Measurements from ENCODE around the gene DNAH3.
"Not testable (repeated sequence)": the region's sequence is repeated elsewhere in the genome, so short reads cannot be mapped to it uniquely, and the experiment has no call there.

DNAH3 gene

DNA sequence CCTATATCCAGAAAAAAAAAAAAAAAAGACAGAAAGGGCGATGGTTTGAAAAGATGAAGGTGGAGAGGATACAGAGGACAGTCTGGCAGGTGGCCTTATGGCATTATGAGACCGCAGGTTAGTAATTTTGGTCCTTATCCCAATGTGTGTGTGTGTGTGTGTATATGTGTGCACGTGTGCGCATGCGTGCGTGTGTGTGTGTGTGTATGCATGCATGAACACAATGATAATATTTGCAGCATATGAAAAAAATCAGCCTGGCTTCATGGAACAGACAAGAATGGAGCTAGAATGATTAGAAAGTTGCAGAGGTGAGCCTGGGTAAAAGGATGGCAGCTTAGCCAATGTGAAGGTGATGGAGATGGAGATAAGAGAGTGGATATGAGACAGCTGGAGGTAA, 166.6 kb downstream of the DNAH3 start:
- no peak for DNase-seq

DNA sequence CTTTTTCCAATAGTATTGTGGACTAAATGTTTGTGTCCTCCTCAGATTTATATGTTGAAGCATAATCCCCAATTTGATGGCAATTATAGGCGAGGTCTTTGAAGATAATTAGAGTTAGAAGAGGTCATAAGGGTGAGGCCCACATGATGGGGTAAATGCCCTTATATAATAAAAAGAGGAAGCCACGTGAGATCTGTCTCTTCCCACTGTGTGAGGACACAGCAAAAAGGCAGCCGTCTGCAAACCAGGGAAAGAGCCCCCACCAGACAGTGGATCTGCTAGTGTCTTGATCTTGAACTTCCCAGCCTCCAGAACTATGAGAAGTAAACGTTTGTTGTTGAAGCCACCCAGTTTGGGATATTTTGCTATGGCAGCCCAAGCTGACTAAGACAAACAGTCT, 174.1 kb downstream of the DNAH3 start:
- DNase-seq = no peak

DNA sequence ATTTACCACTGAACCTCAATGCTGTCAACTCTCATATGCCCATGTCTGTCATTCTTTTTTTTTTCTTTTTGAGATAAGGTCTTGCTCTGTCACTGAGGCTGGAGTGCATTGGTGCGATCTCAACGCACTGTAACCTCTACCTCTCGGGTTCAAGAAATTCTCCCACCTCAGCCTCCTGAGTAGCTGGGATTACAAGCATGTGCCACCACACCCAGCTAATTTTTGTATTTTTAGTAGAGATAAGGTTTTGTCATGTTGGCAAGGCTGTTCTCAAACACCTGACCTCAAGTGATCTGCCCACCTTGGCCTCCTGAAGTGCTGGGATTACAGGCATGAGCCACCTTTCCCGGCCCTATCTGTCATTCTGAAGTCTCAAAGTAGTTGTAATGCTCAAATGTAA, 177.4 kb downstream of the DNAH3 start:
- DNase-seq = not testable (repeated sequence)

DNA sequence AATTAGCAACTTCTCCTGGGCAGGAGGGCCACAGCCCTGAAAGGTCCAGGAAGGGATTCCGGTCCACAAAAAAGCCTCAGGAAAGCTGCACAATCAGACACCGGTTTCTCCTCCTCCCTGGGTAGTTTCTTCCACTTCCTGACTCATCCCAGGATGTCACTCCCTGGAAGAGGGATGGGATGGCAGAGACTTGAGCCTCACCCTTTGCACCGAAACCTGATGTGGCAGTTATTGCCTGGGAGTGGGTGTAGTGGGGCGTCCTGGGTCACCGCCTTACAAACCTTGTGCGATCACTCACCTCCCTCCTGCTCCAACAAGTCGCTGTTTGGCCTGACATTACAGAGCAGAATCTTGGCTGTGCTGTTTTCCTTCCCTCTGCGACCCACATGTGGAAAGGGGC, 179.2 kb downstream of the DNAH3 start:
- DNase-seq = no peak

DNA sequence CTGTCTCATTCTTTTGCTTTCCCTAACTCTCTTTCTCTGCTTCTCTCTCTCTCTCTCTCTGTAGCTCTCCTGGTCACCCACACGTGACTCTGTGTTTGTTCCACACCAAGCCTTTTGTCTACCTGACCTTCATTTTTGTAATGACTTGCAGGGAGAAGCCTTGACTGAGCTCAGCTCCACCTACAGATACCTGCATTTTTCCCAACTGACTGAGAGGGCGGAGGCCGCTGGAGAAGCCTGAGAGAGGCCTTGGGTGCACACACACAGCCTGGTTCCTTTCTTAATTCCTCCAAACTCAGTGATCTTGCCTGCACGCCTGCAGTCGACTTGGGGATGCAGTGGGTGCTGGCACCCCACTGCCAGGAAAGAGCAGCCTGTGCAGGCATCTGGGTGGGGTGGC, 181.3 kb downstream of the DNAH3 start:
- no peak for DNase-seq

DNA sequence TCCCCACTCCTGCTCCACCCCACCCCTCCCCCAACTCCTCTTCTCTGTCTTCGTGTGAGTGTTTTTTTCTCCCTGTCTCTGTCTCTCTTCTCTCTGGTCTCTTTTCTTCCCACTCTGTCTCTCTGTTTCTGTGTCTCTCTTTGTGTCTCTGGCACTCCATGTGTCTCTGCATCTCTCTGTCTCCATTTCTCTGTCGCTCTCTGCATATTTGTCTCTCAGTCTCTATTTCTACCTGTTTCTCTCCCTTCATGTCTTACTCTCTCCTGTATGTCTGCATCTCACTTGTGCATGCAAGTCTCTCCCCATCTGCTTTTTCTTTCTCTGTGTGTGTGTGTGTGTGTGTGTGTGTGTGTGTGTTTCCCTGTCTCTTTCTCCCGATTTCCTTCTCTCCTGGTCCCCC, 181.9 kb downstream of the DNAH3 start:
- no peak for DNase-seq

DNA sequence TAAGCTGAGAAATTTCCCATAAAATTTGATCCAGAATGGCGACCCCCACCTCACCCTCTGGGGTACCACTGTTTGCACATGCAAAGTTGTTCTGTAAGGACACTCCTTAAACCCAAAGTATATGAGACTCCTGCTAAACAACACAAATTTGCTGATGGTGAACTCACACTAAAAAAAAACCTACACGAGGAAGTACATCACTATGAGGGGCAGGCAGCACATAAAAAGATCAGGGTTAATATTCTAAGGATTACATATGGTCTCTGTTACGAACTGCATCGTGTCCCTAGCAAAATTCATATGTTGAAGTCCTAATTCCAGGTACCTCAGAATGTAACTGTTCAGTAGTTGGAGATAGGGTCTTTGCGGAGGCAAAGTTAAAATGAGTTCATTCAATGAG, 189.7 kb downstream of the DNAH3 start:
- no peak for DNase-seq

DNA sequence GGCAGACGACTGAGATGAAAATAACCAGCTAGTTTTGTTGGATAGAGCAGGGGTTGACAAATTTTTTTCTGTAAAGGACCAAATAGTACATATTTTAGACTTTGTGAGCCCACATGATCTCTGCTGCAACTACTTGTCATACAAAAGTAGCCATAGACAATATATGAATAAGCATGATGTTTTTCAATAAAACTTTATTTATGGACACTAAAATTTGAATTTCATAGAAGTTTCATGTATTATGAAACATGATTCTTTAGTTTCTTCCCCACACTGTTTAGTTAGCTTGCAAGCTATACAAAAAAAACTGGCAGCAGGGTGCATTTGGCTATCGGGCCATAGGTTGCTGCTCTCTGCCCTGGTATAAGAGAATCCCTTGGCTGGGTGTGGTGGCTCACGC, 193.5 kb downstream of the DNAH3 start:
- no peak for DNase-seq

DNA sequence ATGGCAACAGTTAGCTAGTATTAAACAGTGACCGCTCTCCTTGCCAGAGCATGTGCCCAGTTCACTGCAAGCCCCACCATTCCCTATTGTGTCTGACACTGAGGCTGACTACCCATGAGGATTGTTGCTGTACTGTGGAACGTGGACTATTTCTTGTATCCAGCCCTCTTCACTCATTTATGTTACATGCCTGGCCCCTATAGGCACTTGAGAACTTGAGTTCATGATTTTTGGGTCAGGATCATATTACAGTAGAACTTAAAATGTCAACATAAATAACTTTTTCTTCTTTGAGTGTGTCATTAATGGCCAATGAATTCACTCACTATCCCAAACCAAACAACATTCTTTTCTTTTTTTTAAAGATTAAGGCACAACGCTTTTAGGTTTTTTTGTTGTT, 194.3 kb downstream of the DNAH3 start:
- no peak for DNase-seq

DNA sequence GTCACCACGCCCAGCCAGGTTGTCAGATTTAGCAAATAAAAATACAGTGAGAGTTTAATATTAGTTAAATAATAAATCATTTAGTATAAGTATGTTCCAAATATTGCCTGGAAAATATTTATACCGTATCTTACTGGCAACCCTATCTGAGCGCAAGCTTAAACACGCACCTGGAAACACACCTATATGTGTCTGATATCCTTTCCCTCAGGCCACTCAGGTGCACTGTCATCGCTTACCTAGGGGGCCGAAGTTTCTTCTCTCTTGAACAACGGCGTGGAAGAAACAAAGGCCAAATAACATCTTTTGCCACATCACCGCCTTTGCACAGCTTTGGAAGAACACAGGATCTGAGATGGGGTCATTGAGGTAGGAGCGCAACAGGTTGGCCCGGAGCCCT, 196.1 kb downstream of the DNAH3 start:
- DNase-seq = no peak

DNA sequence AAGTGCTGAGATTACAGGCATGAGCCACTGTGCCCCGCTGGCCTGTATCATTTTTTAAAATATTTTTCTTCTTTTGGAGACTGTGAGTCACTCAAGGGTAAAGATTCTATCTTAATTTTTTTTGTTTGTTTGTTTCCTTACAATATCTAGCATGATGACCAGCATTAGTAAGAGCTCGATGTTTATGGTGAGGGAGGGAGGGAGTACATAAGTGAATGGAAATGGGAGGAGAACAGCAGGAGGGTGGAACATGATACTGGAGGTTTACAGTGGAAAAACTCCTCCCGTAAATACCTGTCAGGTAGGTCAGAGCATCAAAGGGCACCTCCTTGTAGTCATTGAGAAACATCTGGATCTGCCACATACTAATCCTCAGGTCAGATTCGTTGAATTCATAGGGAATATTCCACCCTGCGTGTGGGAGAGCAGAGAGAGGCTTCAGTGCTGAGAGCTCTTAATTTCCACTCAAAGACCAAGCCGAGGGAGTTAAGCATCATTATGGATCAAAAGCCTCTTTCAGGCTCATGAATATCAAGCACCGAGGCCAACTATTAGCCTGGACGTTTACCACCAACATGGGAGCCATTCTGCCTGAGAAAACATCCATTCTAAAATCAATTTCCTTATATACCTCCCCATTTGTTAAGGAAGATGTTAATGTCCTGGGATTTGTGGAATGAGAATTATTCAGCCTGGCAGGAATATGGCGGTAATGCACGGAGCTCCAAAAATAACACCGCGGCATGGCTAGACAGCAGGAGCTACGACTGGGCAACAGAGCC, 198.3 kb downstream of the DNAH3 start:
- DNase-seq = no peak

DNA sequence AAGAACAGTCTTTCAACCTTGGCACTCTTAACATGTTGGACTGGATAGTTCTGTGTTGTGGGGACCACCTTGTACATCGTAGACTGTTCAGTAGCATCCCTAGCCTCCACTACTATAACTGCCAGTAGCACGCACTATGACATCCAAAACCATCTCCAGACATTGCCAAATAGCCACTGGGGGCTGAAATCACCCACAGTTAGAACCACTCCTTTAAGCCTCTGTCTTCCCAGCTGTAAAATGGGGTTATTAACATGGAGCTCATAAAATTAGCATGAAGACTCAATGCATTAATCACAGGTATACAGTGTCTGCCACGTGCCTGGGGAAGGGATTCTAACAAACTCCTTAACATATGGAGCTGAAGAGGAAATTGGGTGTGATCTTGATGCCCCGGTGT, 200.4 kb downstream of the DNAH3 start:
- no peak for DNase-seq

DNA sequence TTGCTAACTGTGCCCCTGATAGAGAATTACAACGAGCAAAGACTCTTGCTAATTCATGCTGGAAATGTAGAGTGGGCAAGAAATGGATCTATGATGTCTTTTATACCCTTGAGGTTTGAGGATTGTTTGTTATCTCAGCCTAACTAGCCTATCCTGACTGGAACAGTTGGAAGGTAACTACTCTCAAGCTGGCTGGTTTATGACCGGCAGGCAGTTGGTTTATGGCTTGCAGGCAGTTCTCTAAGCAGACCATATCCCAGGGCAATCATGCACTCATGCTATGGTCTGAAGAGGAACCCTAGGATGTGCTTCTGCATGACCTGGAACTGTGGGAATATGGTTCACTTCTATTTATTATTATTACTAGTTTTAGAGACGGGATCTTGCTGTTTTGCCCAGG, 201.0 kb downstream of the DNAH3 start:
- DNase-seq = no peak

DNA sequence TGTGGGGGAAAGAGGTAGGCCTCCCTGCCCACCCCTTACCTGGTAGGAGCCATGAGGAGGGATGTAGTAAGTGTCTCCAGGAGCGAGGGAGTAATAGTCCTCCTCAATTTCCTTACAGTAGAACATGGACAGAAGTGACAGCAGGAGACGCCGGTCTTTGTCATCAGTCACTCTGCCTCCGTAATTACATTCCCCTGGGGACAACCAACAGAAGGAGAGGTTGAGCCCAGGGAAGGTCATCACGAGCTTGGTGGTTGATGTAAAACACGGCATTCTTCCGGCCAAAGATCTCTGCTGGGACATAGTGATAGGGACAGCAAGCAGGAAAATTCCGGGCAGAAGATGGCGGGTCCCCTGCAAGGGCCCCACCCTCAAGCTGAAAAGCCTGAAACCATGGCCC, 202.2 kb downstream of the DNAH3 start:
- no peak for DNase-seq

DNA sequence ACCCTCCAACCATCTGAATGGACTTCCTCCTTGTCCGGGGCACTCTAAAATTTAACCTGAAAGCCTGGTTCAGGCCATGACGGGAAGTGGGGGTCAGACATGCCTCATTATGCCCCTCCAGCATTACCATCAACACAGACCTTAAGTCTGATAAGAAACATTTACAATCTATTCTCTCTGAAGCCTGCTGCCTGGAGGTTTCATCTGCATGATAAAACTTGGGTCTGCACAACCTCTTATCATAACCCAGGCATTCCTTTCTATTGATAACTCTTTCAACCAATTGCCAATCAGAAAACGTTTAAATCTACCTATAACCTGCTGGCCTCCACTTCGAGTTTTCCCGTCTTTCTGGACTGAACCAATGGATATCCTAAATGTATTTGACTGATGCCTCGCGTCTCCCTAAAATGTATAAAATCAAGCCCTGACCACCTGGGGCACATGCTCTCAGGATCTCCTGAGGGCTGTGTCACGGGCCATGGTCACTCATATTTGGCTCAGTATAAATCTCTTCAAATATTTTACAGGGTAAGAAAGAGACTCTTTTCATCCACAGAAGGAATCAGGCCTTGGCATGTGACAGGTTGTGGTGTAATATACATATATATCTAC, 204.5 kb downstream of the DNAH3 start:
- DNase-seq = no peak

DNA sequence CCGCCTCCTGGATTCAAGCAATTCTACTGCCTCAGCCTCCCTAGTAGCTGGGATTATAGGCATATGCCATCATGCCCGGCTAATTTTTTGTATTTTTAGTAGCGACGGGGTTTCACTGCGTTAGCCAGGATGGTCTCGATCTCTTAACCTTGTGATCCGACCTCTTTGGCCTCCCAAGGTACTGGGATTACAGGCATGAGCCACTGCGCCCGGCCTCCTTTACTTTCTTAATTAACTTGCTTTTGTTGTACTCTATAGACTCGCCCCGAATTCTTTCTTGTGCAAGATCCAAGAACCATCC, 205.1 kb downstream of the DNAH3 start:
- DNase-seq = not testable (repeated sequence)

DNA sequence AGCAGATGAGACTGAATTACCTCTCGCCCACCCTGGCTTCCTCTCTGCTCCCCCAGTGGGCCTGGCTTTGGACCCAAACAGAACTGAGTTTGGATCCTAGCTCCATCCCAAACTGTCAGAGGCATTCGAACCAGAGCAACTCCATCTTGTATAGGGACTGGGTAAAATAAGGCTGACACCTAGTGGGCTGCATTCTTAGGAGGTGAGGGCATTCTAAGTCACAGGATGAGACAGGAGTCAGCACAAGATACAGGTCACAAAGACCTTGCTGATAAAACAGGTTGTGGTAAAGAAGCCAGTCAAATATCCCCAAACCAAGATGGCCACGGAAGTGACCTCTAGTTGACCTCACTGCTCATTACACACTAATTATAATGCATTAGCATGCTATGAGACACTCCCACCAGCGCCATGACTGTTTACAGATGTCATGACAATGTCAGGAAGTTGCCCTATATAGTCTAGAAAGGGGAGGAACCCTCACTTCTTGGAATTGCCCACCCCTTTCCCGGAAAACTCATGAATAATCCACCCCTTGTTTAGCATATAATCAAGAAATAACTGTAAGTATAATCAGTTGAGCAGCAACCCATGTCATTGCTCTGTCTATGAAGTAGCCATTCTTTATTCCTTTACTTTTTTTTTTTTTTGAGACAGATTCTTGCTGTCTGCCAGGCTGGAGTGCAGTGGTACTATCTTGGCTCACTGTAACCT, 205.6 kb downstream of the DNAH3 start:
- no peak for DNase-seq

DNA sequence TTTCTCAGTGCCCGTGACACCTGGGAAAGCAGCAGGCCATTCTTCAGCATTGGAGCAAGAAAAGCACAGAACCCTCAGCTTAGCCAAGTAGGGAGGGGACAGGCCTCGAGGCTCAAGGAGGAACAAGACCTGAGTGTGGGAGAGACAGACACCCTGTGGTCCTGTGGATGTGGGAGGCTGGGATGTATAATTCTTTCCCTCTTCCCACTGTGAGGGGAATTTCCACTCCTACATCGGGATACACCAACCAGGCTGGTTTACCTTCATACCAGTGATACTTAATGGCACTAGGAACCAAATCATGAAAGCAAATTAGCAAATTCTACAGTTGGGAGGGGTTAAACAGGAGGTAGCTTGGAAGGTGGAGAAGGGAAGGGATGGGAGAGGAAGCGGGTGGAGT, 208.4 kb downstream of the DNAH3 start:
- DNase-seq = no peak

DNA sequence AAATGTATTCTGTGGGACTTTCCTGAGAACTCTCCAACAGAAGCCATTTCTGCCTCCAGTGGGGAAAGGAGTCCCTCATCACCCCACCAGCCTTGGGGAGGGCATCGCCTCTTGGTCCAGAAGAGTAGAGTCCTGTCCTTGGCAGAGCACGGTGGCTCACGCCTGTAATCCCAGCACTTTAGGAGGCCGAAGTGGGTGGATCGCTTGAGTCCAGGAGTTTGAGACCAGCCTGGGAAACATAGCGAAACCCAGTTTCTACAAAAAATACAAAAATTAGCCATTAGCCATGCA, 209.1 kb downstream of the DNAH3 start:
- DNase-seq = no peak

DNA sequence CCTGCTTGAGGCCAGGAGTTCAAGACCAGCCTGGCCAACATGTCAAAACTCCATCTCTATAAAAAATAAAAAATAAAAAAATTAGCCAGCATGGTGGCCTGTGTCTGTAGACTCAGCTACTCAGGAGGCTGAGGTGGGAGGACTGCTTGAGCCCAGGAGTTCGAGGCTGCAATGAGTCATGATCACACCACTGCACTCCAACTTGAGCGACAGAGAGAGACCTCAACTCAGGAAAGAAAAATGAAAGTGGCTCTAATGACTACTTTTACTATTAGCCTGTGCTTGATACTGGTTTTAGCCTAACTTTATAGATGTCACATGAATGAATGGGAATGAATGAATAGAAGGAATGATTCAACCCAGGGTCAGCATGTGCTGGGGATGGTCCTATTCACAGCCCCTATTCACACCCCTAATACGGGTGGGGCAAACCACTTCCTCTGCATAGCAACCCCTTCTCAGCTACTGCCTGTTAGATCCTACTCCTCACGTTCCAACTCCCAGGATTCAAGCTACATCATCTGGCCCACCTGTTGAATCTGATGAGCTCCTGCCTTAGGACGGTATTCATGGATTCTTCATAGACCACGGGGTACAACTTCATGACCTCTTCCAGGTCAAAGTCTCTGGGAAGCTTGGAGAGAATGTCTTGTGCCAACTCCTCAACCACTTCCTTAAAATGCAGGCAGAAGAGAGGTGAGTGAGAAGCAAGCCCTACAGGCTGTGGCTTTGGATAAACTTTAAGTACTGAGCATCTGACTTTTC, 209.6 kb downstream of the DNAH3 start:
- DNase-seq = no peak

DNA sequence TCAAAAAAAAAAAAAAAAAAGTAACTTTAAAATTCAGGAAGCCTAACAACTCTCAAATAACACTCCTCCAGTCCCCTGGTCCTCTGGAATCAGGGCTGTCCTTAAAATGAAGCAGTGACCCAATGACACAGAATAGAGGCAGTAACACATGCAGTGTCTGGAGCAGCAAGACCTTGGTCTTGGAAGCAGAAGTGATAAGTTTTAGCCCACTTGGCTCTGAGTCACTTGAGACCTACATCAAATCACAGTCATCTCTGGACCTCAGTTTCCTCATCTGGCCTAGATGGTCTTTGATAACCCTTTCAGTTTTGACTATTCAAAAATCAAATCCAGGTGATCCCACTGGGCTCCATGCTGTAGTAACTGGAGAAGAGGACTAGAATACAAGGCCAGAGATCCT, 211.0 kb downstream of the DNAH3 start:
- no peak for DNase-seq

DNA sequence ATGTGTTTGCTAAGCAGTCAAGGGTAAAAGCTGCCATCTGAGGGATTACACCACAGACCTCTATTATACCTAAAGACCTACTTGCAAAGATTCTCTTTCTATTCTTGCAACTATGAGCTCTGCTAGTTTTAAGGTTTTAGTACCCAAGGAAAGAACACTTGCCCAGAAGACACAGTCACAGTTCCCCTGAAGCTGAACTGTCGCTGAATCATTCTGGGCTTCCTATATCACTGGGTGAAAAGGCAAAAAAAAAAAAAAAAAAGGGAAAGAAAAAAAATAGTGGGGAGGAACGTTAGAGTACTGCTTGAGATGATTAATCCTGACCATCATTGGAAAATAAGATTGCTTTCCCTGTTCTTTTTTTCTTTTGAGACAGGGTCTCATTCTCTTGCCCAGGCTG, 212.2 kb downstream of the DNAH3 start:
- no peak for DNase-seq

DNA sequence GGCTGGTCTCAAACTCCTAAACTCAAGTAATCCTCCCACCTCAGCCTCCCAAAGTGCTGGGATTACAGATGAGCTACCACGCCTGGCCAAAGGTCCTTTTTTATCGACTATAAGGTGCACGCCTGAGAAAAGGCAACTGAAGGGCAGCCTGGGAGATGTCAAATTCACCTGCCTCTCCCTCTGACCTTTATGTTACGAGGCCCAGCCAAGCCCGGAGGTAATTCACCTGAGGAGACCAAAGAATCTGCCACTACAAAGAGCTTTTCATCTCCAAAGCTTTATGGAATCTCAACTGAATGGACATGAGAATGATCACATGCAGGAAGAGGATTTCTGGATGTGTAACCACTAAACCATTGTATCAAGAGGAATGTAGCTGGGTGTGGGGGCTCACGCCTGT, 212.9 kb downstream of the DNAH3 start:
- no peak for DNase-seq

DNA sequence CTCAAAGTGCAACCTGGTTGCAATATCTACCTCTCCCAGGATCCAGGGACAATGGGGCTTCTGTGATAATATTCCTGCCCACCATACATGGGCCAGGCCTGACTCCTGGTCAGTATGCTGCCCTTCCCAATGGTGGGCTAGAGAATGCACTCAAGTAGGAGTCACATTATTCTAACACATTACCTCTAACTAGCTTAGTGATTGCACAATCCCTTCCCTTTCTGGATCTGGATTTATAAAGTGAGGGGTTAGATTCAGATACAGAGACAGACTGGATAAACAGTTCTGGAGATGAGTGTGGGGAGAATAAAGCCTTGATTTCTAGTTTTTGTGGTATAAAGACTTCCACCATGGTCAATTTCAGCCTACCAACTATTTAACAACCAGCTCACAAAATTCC, 217.1 kb downstream of the DNAH3 start:
- DNase-seq = no peak

Measured in NCI-H774 (cell line).